T47D (cell line): ENCODE results near the gene DOCK9.

Experiments
- DNase-seq, 2 experiments: peaks; one replicate each; pipeline versions ENCODE4 v3.0.0 to v3.0.0-alpha.2; 2011 to 2012; ENCODE audit warnings: low read depth in 1 of 2, low spot score in 1 of 2
- JUND ChIP-seq: IDR thresholded peaks from 2 replicates; pipeline ENCODE4 v1.6.1; 2012; ENCODE audit warnings: low read depth
- in situ Hi-C: cut with HindIII; loops from 2 replicates; pipeline ENCODE4 v1.10.0; 2016; ENCODE audit warnings: low sequenced_read_pairs, low pct_unique_long_range_greater_than_20kb

Gene DOCK9

GRCh38 chr13:98962901-98963590 lies 14.8 kb downstream of the DOCK9 start:
- no peak for DNase-seq
- in situ Hi-C loops: no loop called here
- TF ChIP-seq JUND: no peak

- in situ Hi-C loops: no loop called here
- TF ChIP-seq JUND: no peak
- no peak for DNase-seq
These were observed 16.3 kb downstream of the DOCK9 start for GRCh38 chr13:98961503-98962105.

GRCh38 chr13:98960606-98961502 lies 17.0 kb downstream of the DOCK9 start:
- no peak for TF ChIP-seq JUND
- DNase-seq: no peak
- in situ Hi-C loops: no loop called here

GRCh38 chr13:98959786-98960605 lies 17.9 kb downstream of the DOCK9 start:
- TF ChIP-seq JUND: no peak
- in situ Hi-C loops: no loop called here
- no peak for DNase-seq

- no peak for TF ChIP-seq JUND
- no peak for DNase-seq
- in situ Hi-C loops: no loop called here
These were observed 18.6 kb downstream of the DOCK9 start for GRCh38 chr13:98959291-98959690.

- in situ Hi-C loops: no loop called here
- TF ChIP-seq JUND: no peak
- no peak for DNase-seq
These were observed 19.4 kb downstream of the DOCK9 start for GRCh38 chr13:98958443-98958794.

- in situ Hi-C loops: no loop called here
- no peak for DNase-seq
- no peak for TF ChIP-seq JUND
These were observed 20.0 kb downstream of the DOCK9 start for GRCh38 chr13:98957731-98958442.

GRCh38 chr13:98955336-98955735 lies 22.5 kb downstream of the DOCK9 start:
- TF ChIP-seq JUND: no peak
- in situ Hi-C loops: no loop called here
- no peak for DNase-seq

- no peak for DNase-seq
- in situ Hi-C loops: no loop called here
- TF ChIP-seq JUND: no peak
These were observed 23.6 kb downstream of the DOCK9 start for GRCh38 chr13:98954313-98954712.

- DNase-seq: no peak
- TF ChIP-seq JUND: no peak
- in situ Hi-C loops: no loop called here
These were observed 26.6 kb downstream of the DOCK9 start for GRCh38 chr13:98951266-98951665.

GRCh38 chr13:98950705-98951104 lies 27.2 kb downstream of the DOCK9 start:
- DNase-seq: no peak
- no peak for TF ChIP-seq JUND
- in situ Hi-C loops: no loop called here

- no peak for TF ChIP-seq JUND
These were observed 29.9 kb downstream of the DOCK9 start for GRCh38 chr13:98947925-98948324.

More at GRCh38 chr13:98947925-98948324, 29.9 kb downstream of the DOCK9 start:
- in situ Hi-C loops: no loop called here
- DNase-seq: peak in 1 of 2 experiments; percentile 7
